HEK293 (cell line): ENCODE results near the gene MYBBP1A.

ENCODE experiments used
- CTCF ChIA-PET: fragments of 350-600 bp; formaldehyde crosslinking; extraction: SDS; loops from one replicate; lab custom pipeline; 2021; ENCODE audit warnings: antibody characterized with exemption; lab: Yijun Ruan, JAX
- POLR2A ChIA-PET: fragments of 300-600 bp; formaldehyde crosslinking; extraction: SDS; loops from one replicate; lab custom pipeline; 2020; ENCODE audit warnings: antibody characterized with exemption, inconsistent platforms; lab: Yijun Ruan, JAX
- H3K27ac ChIP-seq: fragments of 200-500 bp; sonication (Bioruptor generic); 2 replicates; pipeline ENCODE4 v1.5.1; 2014; ENCODE audit warnings: low read depth, low read length, control low read depth, inconsistent platforms; ENCODE audit errors: extremely low read depth
- H3K36me3 ChIP-seq, 2 experiments: fragments of 200-500 bp in 1 of 2; sonication (Bioruptor generic) in 1 of 2; 1 replicate in 1 of 2; 2 replicates in 1 of 2; pipeline ENCODE4 v1.5.1; 2014 to 2017; ENCODE audit warnings: inconsistent platforms in 2 of 2, low read length in 2 of 2; ENCODE audit not compliant: control insufficient read depth in 2 of 2, insufficient read depth in 1 of 2
- H3K4me1 ChIP-seq: fragments of 200-500 bp; sonication (Bioruptor generic); 2 replicates; pipeline ENCODE4 v1.5.1; 2014; ENCODE audit warnings: mild to moderate bottlenecking, low read length, inconsistent platforms; ENCODE audit not compliant: control insufficient read depth, insufficient read depth
- H3K4me3 ChIP-seq: 2 replicates; pipeline ENCODE4 v1.5.1; 2011; ENCODE audit warnings: low read depth, mild to moderate bottlenecking, control low read depth, low read length, moderate library complexity
- H3K9me3 ChIP-seq: fragments of 200-500 bp; sonication (Bioruptor generic); 2 replicates; pipeline ENCODE4 v1.5.1; 2014; ENCODE audit warnings: low read depth, low read length, inconsistent platforms; ENCODE audit not compliant: control insufficient read depth, insufficient read depth
- BCL11B ChIP-seq: fragments of 450-650 bp; formaldehyde crosslinking; IDR thresholded peaks from 2 replicates; pipeline ENCODE4 v1.5.1; 2016; ENCODE audit warnings: low read depth, missing biosample characterization, missing genetic modification characterization
- EGR2 ChIP-seq: fragments of 450-650 bp; formaldehyde crosslinking; IDR thresholded peaks from 2 replicates; pipeline ENCODE4 v1.5.1; 2016; ENCODE audit warnings: low read depth, missing biosample characterization, missing genetic modification characterization
- GLI2 ChIP-seq: fragments of 450-650 bp; formaldehyde crosslinking; IDR thresholded peaks from 2 replicates; pipeline ENCODE4; 2017; ENCODE audit warnings: missing biosample characterization, missing genetic modification characterization, low read depth, borderline replicate concordance
- HOXA7 ChIP-seq: sonication (generic); formaldehyde crosslinking; IDR thresholded peaks from 2 replicates; pipeline ENCODE4 v1.8.1; 2022; ENCODE audit warnings: missing genetic modification reagents, borderline replicate concordance
- PRDM4 ChIP-seq: fragments of 450-650 bp; formaldehyde crosslinking; IDR thresholded peaks from 2 replicates; pipeline ENCODE4 v1.5.1; 2017; ENCODE audit warnings: missing biosample characterization, missing genetic modification characterization
- REPIN1 ChIP-seq: fragments of 450-650 bp; formaldehyde crosslinking; IDR thresholded peaks from 2 replicates; pipeline ENCODE4 v1.5.1; 2017; ENCODE audit warnings: missing biosample characterization, missing genetic modification characterization, low read depth
- SP3 ChIP-seq: fragments of 450-650 bp; formaldehyde crosslinking; IDR thresholded peaks from 2 replicates; pipeline ENCODE4 v1.5.1; 2016; ENCODE audit warnings: missing biosample characterization, missing genetic modification characterization
- ZBTB8A ChIP-seq: fragments of 450-650 bp; formaldehyde crosslinking; IDR thresholded peaks from 2 replicates; pipeline ENCODE4 v1.5.1; 2016; ENCODE audit warnings: missing biosample characterization, missing genetic modification characterization
- ZNF148 ChIP-seq: fragments of 450-650 bp; formaldehyde crosslinking; IDR thresholded peaks from 2 replicates; pipeline ENCODE4 v1.5.0; 2017; ENCODE audit warnings: missing biosample characterization, missing genetic modification characterization, borderline replicate concordance
- ZNF174 ChIP-seq: fragments of 450-650 bp; formaldehyde crosslinking; IDR thresholded peaks from 2 replicates; pipeline ENCODE4 v1.5.0; 2017; ENCODE audit warnings: missing biosample characterization, mild to moderate bottlenecking, missing genetic modification characterization
- ZNF2 ChIP-seq: fragments of 450-650 bp; formaldehyde crosslinking; IDR thresholded peaks from 2 replicates; pipeline ENCODE4 v1.5.1; 2016; ENCODE audit warnings: missing biosample characterization, missing genetic modification characterization
- ZNF214 ChIP-seq: fragments of 450-650 bp; formaldehyde crosslinking; IDR thresholded peaks from 2 replicates; pipeline ENCODE4 v1.5.1; 2017; ENCODE audit warnings: missing biosample characterization, mild to moderate bottlenecking, missing genetic modification characterization, borderline replicate concordance
- ZNF423 ChIP-seq: fragments of 450-650 bp; formaldehyde crosslinking; IDR thresholded peaks from 2 replicates; pipeline ENCODE4 v1.5.1; 2016; ENCODE audit warnings: missing biosample characterization, missing genetic modification characterization
- ZNF645 ChIP-seq: fragments of 450-650 bp; formaldehyde crosslinking; IDR thresholded peaks from 2 replicates; pipeline ENCODE4; 2016; ENCODE audit warnings: missing biosample characterization, missing genetic modification characterization
- ZNF837 ChIP-seq: fragments of 450-650 bp; formaldehyde crosslinking; IDR thresholded peaks from 2 replicates; pipeline ENCODE4 v1.5.1; 2016; ENCODE audit warnings: missing biosample characterization, missing genetic modification characterization
- ZSCAN18 ChIP-seq: fragments of 450-650 bp; formaldehyde crosslinking; IDR thresholded peaks from 2 replicates; pipeline ENCODE4 v1.5.1; 2016; ENCODE audit warnings: missing biosample characterization, missing genetic modification characterization

Gene MYBBP1A

GRCh38 chr17:4554441-4554996 is 665 bp downstream of the MYBBP1A start (continued):
- no peak for TF ChIP-seq ZNF645

GRCh38 chr17:4553669-4554068 is 1.5 kb downstream of the MYBBP1A start:
- CTCF ChIA-PET, result interaction anchor here (0.6 to 4.2 kb wide), 4 partner anchors 11 to 314 kb away, joined by 3 to 32 read pairs (median 4); no protein-coding TSS in a partner anchor
- peaks cover 30 to 58% of the 10 kb centered on the region in 2 experiments for H3K36me3 ChIP-seq
- POLR2A ChIA-PET, result no interaction called here
- peaks cover 6% of the 10 kb centered on the region; the same call in 1 of the 2 replicates for H3K4me1 ChIP-seq
- H3K9me3 ChIP-seq, result no peaks in the 10 kb centered on the region
- no peak overlapping the region for H3K4me3 ChIP-seq
- TF ChIP-seq EGR2 (no peak), ZNF148 (tag by site-specific recombination) (no peak), ZBTB8A (tag by site-specific recombination) (no peak), ZNF174 (no peak), ZNF423 (tag by site-specific recombination) (no peak), ZNF837 (tag by site-specific recombination) (no peak), GLI2 (no peak), BCL11B (no peak), HOXA7 (CRISPR knock-in tag) (no peak), ZNF214 (no peak), SP3 (tag by site-specific recombination) (no peak), ZSCAN18 (tag by site-specific recombination) (no peak), REPIN1 (tag by site-specific recombination) (no peak), ZNF2 (tag by site-specific recombination) (no peak), PRDM4 (no peak)
- H3K27ac ChIP-seq, result no peak overlapping the region
